ENCODE measurements around the gene C1orf35. TPM values are rescaled to one million over a fixed set of nuclear protein-coding genes. Genes with fewer than 3 reads are reported as not detected.
A peak's percentile ranks its signal among the peaks of the same experiment; 100 is the strongest.

C1orf35 gene
- total RNA-seq, 1 donor from 2014 or later: 2.4 TPM

GRCh38 chr1:228065543-228066347, 37.4 kb downstream of the C1orf35 start:
- intact Hi-C loops (cut with DNase I): no loop called here
- H3K27me3 ChIP-seq: peaks cover 14% of the 10 kb centered on the region
- DNase-seq (ENCODE audit: low spot score in 2 of 2): peak in 1 of 2 donors; percentile 56

GRCh38 chr1:228064741-228065542, 38.2 kb downstream of the C1orf35 start:
- Histone ChIP-seq H3K36me3 (no peaks in the 10 kb centered on the region), H3K9me3 (no peaks in the 10 kb centered on the region), H3K4me3 (no peak overlapping the region), H3K4me1 (no peaks in the 10 kb centered on the region), H3K27ac (no peak overlapping the region), H3K27me3 (peaks cover 22% of the 10 kb centered on the region)
- TF ChIP-seq CTCF (IDR thresholded peaks at IDR 0.05): no peak
- intact Hi-C loops (cut with DNase I): no loop called here
- peak in 1 of 2 donors; percentile 60 for DNase-seq (ENCODE audit: low spot score in 2 of 2)

More at GRCh38 chr1:228065543-228066347, 37.4 kb downstream of the C1orf35 start:
- no peak for TF ChIP-seq CTCF (IDR thresholded peaks at IDR 0.05)
- Histone ChIP-seq H3K36me3 (no peaks in the 10 kb centered on the region), H3K4me1 (no peaks in the 10 kb centered on the region), H3K9me3 (no peaks in the 10 kb centered on the region), H3K4me3 (no peak overlapping the region), H3K27ac (no peak overlapping the region)

GRCh38 chr1:228064296-228064695, 38.8 kb downstream of the C1orf35 start:
- no peak for DNase-seq (ENCODE audit: low spot score in 2 of 2)
- Histone ChIP-seq H3K27ac (no peak overlapping the region), H3K4me1 (no peaks in the 10 kb centered on the region), H3K4me3 (no peak overlapping the region), H3K36me3 (no peaks in the 10 kb centered on the region), H3K27me3 (peaks cover 27% of the 10 kb centered on the region), H3K9me3 (no peaks in the 10 kb centered on the region)
- intact Hi-C loops (cut with DNase I): no loop called here
- no peak for TF ChIP-seq CTCF (IDR thresholded peaks at IDR 0.05)

- DNase-seq (ENCODE audit: low spot score in 2 of 2): no peak
- no peak overlapping the region for H3K27ac ChIP-seq
- no peak for TF ChIP-seq CTCF (IDR thresholded peaks at IDR 0.05)
- no peaks in the 10 kb centered on the region for H3K36me3 ChIP-seq
- intact Hi-C loops (cut with DNase I): no loop called here
- no peak overlapping the region for H3K4me3 ChIP-seq
- no peaks in the 10 kb centered on the region for H3K4me1 ChIP-seq
- peaks cover 34% of the 10 kb centered on the region for H3K27me3 ChIP-seq
- H3K9me3 ChIP-seq: no peaks in the 10 kb centered on the region
Measured at GRCh38 chr1:228063251-228064191, 39.6 kb downstream of the C1orf35 start.

- no peaks in the 10 kb centered on the region for H3K36me3 ChIP-seq
- no peak overlapping the region for H3K27ac ChIP-seq
- peaks cover 34% of the 10 kb centered on the region for H3K27me3 ChIP-seq
- H3K9me3 ChIP-seq: no peaks in the 10 kb centered on the region
- H3K4me1 ChIP-seq: no peaks in the 10 kb centered on the region
- intact Hi-C loops (cut with DNase I): no loop called here
- no peak for DNase-seq (ENCODE audit: low spot score in 2 of 2)
- no peak for TF ChIP-seq CTCF (IDR thresholded peaks at IDR 0.05)
- no peak overlapping the region for H3K4me3 ChIP-seq
Measured at GRCh38 chr1:228062812-228063211, 40.3 kb downstream of the C1orf35 start.

Measured in ascending aorta (tissue), 2 donors.